Kidney (tissue), 14 donors: ENCODE data around the gene SURF6. TPM values are rescaled to one million over a fixed set of nuclear protein-coding genes. Genes with fewer than 3 reads are reported as not detected.
"Not testable (repeated sequence)": the region's sequence is repeated elsewhere in the genome, so short reads cannot be mapped to it uniquely, and the experiment has no call there.

ENCODE experiments used
- DNase-seq, 5 donors: peaks; one replicate each; pipeline ENCODE4 v3.0.0-alpha.2; 2013 to 2020
- FAIRE-seq: peaks from 2 replicates; lab custom pipeline; 2012; peaks lifted over from hg19 to GRCh38; lab: Jason Lieb, UNC
- H3K27ac ChIP-seq, 2 donors: one replicate each; pipeline ENCODE4 v1.7.0; 2013; ENCODE audit warnings: low read depth in 2 of 2, low read length in 2 of 2, inconsistent platforms in 1 of 2
- H3K27me3 ChIP-seq: one replicate; pipeline ENCODE4 v1.7.1; 2013; ENCODE audit warnings: low read length, inconsistent platforms; ENCODE audit not compliant: control insufficient read depth, insufficient read depth
- H3K36me3 ChIP-seq, 3 donors: one replicate each; pipeline versions ENCODE4 v1.7.0 to v1.7.1; 2013; ENCODE audit warnings: low read length in 3 of 3, control low read depth in 1 of 3, inconsistent platforms in 1 of 3; ENCODE audit not compliant: insufficient read depth in 3 of 3, control insufficient read depth in 2 of 3
- H3K4me1 ChIP-seq, 3 donors: one replicate each; pipeline versions ENCODE4 v1.7.0 to v1.7.1; 2013; ENCODE audit warnings: low read length in 3 of 3, inconsistent platforms in 1 of 3, low read depth in 1 of 3; ENCODE audit not compliant: control insufficient read depth in 2 of 3, insufficient read depth in 2 of 3
- H3K4me3 ChIP-seq, 3 donors: one replicate each; pipeline versions ENCODE4 v1.7.0 to v1.8.1; 2013; ENCODE audit warnings: low read length in 3 of 3, control low read depth in 1 of 3, inconsistent platforms in 1 of 3
- H3K9ac ChIP-seq, 3 donors: one replicate each; pipeline versions ENCODE4 v1.7.0 to v1.7.1; 2013; ENCODE audit warnings: low read length in 3 of 3, control low read depth in 1 of 3, inconsistent platforms in 1 of 3
- H3K9me3 ChIP-seq, 3 donors: one replicate each; pipeline versions ENCODE4 v1.7.0 to v1.7.1; 2013; ENCODE audit warnings: low read length in 3 of 3, control low read depth in 1 of 3, inconsistent platforms in 1 of 3; ENCODE audit not compliant: control insufficient read depth in 2 of 3, insufficient read depth in 1 of 3
- intact Hi-C: fragments of 100-400 bp; cut with DNase I; formaldehyde crosslinking; loops from one replicate; pipeline ENCODE4 v1.11.1; 2022
- polyA plus RNA-seq: library from polyadenylated mRNA; stranded (reverse); fragments of 350-450 nt; fragmentation: Illumina TruSeq; extraction: RNeasy Lipid Tissue Mini Kit (QIAGEN cat#74804); gene quantifications from one replicate; pipeline ENCODE4 v1.2.3, GENCODE V29; 2014; ENCODE audit warnings: low read depth, low replicate concordance; ENCODE audit not compliant: insufficient read depth
- total RNA-seq: library from RNA; stranded (reverse); fragmentation: NEBNext Ultra II Directional; extraction: Animal tissue kit (Norgen Biotek cat#: 25700); gene quantifications from one replicate; pipeline ENCODE4 v1.2.1, GENCODE V29; 2021
- TF ChIP-seq, protein P1 (sequence below): IDR thresholded peaks from 3 replicates; pipeline ENCODE4 v1.5.1; 2012; ENCODE audit warnings: mild to moderate bottlenecking, moderate library complexity, borderline replicate concordance; ENCODE audit not compliant: insufficient read depth; ENCODE audit errors: extremely low read depth
- donor health status: control.
- donor health status: control.
- donor health status: control.
- donor health status: control.
- donor health status: control.
- donor health status: DM: yes; HTN: yes; CAD: no.
- donor health status: Normal renal cell carcinoma (clear cell type).

The SURF6 gene
- total and polyA plus RNA-seq, 2 donors from 2014 or later: 16.8 to 17.3 TPM

DNA sequence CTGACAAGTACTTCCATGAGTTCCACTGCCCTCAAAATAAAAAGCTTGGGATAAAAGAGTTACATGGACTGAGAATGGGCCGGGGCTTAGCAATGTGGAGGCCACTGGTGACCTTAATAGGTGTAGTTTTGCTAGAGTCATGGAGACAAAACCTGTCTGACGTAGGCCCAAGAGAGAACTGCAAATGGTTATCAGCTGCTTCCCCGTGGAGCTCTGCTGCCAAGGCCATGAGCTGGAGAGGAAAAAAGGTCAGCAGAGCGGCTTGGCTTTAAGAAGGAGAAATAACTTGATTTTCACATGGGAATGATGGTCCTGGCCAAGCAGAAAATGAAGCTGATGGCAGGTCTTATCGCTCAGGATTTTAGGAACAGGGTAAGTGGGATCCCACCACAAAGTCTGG lies 3.7 kb upstream of the SURF6 start:
- intact Hi-C loops: loop anchor here (10.0 kb wide), 1 partner anchor 155 kb away; no protein-coding TSS in a partner anchor
- no peak overlapping the region for H3K27ac ChIP-seq
- H3K4me3 ChIP-seq: no peak overlapping the region
- no peak for FAIRE-seq
- H3K9me3 ChIP-seq: no peaks in the 10 kb centered on the region
- H3K27me3 ChIP-seq: no peaks in the 10 kb centered on the region
- peaks cover 0 to 18% (median 7%) of the 10 kb centered on the region in 3 donors for H3K36me3 ChIP-seq
- TF ChIP-seq, protein P1, sequence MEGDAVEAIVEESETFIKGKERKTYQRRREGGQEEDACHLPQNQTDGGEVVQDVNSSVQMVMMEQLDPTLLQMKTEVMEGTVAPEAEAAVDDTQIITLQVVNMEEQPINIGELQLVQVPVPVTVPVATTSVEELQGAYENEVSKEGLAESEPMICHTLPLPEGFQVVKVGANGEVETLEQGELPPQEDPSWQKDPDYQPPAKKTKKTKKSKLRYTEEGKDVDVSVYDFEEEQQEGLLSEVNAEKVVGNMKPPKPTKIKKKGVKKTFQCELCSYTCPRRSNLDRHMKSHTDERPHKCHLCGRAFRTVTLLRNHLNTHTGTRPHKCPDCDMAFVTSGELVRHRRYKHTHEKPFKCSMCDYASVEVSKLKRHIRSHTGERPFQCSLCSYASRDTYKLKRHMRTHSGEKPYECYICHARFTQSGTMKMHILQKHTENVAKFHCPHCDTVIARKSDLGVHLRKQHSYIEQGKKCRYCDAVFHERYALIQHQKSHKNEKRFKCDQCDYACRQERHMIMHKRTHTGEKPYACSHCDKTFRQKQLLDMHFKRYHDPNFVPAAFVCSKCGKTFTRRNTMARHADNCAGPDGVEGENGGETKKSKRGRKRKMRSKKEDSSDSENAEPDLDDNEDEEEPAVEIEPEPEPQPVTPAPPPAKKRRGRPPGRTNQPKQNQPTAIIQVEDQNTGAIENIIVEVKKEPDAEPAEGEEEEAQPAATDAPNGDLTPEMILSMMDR: no peak
- peak in 1 of 5 donors; percentile 10 for DNase-seq
- H3K4me1 ChIP-seq: peaks cover 0 to 10% (median 0%) of the 10 kb centered on the region in 3 donors
- H3K9ac ChIP-seq: no peak overlapping the region

DNA sequence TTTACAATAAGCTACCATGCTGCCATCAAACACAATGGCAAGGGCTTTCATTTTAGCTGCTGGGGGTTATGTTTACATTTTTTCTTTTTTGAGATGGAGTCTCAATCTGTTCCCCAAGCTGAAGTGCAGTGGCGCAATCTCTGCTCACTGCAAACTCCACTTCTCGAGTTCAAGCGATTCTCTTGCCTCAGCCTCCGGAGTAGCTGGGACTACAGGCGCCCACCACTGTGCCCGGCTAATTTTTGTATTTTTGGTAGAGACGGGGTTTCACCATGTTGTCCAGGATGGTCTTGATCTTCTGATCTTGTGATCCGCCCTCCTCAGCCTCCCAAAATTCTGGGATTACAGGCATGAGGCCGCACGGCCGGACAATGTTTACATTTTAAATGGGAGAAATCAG lies 1.1 kb downstream of the SURF6 start:
- Histone ChIP-seq H3K4me1 (peaks cover 0 to 22% (median 0%) of the 10 kb centered on the region in 3 donors), H3K9ac (peak overlapping the region in 1 of 3 donors; percentile 71), H3K36me3 (peaks cover 0 to 27% (median 22%) of the 10 kb centered on the region in 3 donors), H3K4me3 (peak overlapping the region in 2 of 3 donors; percentile 59 to 88)
- intact Hi-C loops: loop anchor here (10.0 kb wide), 1 partner anchor 150 kb away; no protein-coding TSS in a partner anchor
- not testable (repeated sequence) for H3K9me3 ChIP-seq, FAIRE-seq, H3K27me3 ChIP-seq, H3K27ac ChIP-seq
- peak in 1 of 5 donors; percentile 35 for DNase-seq

DNA sequence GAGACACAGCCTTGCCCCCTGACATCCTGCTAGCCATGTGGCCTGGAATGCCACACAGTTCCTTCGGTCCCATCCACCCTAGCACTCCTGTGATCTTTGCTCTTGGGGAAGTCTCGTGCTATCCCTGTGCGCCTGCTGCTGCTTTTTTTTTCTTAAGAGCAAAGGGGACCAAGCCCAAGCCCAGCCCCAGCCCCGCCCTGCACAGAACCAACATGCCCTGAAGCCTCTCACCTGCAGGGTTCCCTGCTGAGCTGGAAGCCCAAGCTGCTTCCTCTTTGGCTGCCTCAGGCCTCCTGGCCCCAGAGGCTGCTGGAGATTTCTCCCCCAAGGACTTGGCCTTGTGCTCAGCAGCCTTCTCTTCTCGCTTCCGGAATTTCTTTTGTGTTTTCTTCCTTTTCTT lies 1.8 kb downstream of the SURF6 start:
- intact Hi-C loops: loop anchor here (10.0 kb wide), 1 partner anchor 149 kb away; no protein-coding TSS in a partner anchor
- Histone ChIP-seq H3K27me3 (no peaks in the 10 kb centered on the region), H3K9ac (peak overlapping the region in 1 of 3 donors; percentile 19), H3K4me3 (peak overlapping the region in 2 of 3 donors; percentile 3 to 88), H3K4me1 (peaks cover 0 to 22% (median 0%) of the 10 kb centered on the region in 3 donors), H3K9me3 (no peaks in the 10 kb centered on the region), H3K36me3 (peaks cover 0 to 27% (median 20%) of the 10 kb centered on the region in 3 donors), H3K27ac (no peak overlapping the region)
- FAIRE-seq (no peak), DNase-seq (peak in 2 of 5 donors; percentile 21 to 28)
- TF ChIP-seq, protein P1: no peak

DNA sequence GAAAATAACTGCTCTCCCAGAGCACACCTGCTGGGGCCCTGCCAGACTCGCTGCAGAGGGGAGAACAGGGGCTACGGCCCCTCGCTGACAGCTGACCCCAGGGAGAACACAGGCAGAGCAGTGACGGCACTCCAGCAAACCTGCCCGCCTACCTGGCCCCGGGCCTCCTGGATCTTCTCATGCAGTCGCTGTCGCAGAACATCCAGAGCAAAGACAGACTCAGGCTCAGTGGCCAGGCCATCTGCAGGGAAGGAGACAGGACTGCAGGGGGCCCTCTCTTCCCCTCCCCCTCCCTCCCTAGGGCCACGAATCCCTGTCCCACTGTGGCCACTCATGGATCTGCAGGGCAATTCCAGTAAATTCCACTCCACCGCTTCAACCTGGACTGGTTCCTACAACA lies 2.4 kb downstream of the SURF6 start:
- TF ChIP-seq, protein P1: no peak
- no peak for FAIRE-seq

More for the DNA sequence above, 2.4 kb downstream of the SURF6 start:
- Histone ChIP-seq H3K9me3 (no peaks in the 10 kb centered on the region), H3K4me3 (no peak overlapping the region), H3K27me3 (no peaks in the 10 kb centered on the region), H3K36me3 (peaks cover 0 to 27% (median 20%) of the 10 kb centered on the region in 3 donors), H3K4me1 (peaks cover 0 to 19% (median under 1%) of the 10 kb centered on the region in 3 donors), H3K9ac (no peak overlapping the region), H3K27ac (no peak overlapping the region)
- DNase-seq: peak in 1 of 5 donors; percentile 63
- intact Hi-C loops: loop anchor here (10.0 kb wide), 1 partner anchor 149 kb away; no protein-coding TSS in a partner anchor
